RWPE2 (cell line): Measurements from ENCODE around the gene TGFBR3L.

Experiments
- ATAC-seq: fragments of 200-7000 bp; cut with Tn5 transposase; 3 replicates; pipeline ENCODE4 v1.9.1; 2021; ENCODE audit warnings: low read depth
- DNase-seq: peaks from one replicate; pipeline ENCODE4 v3.0.0-alpha.2; 2020; ENCODE audit warnings: low spot score
- H3K27ac ChIP-seq: fragments of 450-650 bp; 2 replicates; pipeline ENCODE4 v1.5.1; 2017; ENCODE audit warnings: mild to moderate bottlenecking; ENCODE audit not compliant: poor library complexity, severe bottlenecking
- H3K27me3 ChIP-seq: fragments of 250-450 bp; sonication (Bioruptor Pico); 2 replicates; pipeline ENCODE4 v1.5.1; 2021; ENCODE audit warnings: mild to moderate bottlenecking, moderate library complexity; ENCODE audit not compliant: insufficient read depth, poor library complexity, severe bottlenecking
- H3K36me3 ChIP-seq: fragments of 250-450 bp; sonication (Bioruptor Pico); 2 replicates; pipeline ENCODE4 v1.5.1; 2020; ENCODE audit warnings: low read depth, mild to moderate bottlenecking, moderate library complexity
- H3K4me1 ChIP-seq: fragments of 250-450 bp; sonication (Bioruptor Pico); 2 replicates; pipeline ENCODE4 v1.5.1; 2021; ENCODE audit warnings: mild to moderate bottlenecking, moderate library complexity; ENCODE audit not compliant: insufficient read depth, poor library complexity, severe bottlenecking
- H3K4me3 ChIP-seq: fragments of 250-450 bp; sonication (Bioruptor Pico); 2 replicates; pipeline ENCODE4 v1.5.1; 2021; ENCODE audit warnings: mild to moderate bottlenecking, moderate library complexity; ENCODE audit not compliant: severe bottlenecking
- H3K9me3 ChIP-seq: fragments of 250-450 bp; sonication (Bioruptor Pico); 2 replicates; pipeline ENCODE4 v1.5.1; 2021; ENCODE audit warnings: mild to moderate bottlenecking, moderate library complexity; ENCODE audit not compliant: severe bottlenecking
- CTCF ChIP-seq: fragments of 450-650 bp; IDR thresholded peaks from one replicate; pipeline ENCODE4 v1.5.1; 2017; ENCODE audit warnings: mild to moderate bottlenecking, moderate library complexity; ENCODE audit not compliant: poor library complexity, severe bottlenecking

TGFBR3L gene

GRCh38 chr19:7874076-7874896 is 40.3 kb upstream of the TGFBR3L start, which contains the start of gene PRR36:
PRR36 (minus strand) TSS chr19:7874390; CDS start chr19:7873689, 701 bp downstream.
- H3K36me3 ChIP-seq = no peaks in the 10 kb centered on the region
- DNase-seq (peak; percentile 63), ATAC-seq (no peak)
- peaks cover 3% of the 10 kb centered on the region for H3K4me1 ChIP-seq
- peak within 1 kb of the TSS; percentile 41 for H3K4me3 ChIP-seq
- TF ChIP-seq CTCF = no peak
- peaks cover 6% of the 10 kb centered on the region for H3K27me3 ChIP-seq
- no peaks in the 10 kb centered on the region for H3K9me3 ChIP-seq
- H3K27ac ChIP-seq = no peak within 1 kb of the TSS

DNA sequence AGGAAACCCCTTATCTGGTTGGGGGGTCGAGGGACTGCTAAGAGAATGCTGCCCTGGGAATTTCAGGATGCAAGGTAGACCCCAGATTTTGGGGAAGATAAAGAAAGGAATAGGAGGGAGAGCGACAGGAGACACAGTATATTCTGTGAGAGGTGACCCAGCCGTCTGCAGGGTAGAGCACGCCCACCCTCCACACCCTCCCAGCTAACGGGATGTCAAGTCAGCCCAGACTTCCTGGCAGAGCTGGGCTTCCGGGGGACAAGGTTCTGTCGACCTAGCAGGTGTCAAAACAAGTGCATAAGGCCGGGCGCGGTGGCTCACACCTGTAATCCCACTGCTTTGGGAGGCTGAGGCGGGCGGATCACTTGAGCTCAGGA is 39.7 kb upstream of the TGFBR3L start:
- H3K27me3 ChIP-seq = peaks cover 6% of the 10 kb centered on the region
- H3K4me3 ChIP-seq = peak overlapping the region; percentile 41
- H3K27ac ChIP-seq = no peak overlapping the region
- TF ChIP-seq CTCF = no peak
- H3K9me3 ChIP-seq = no peaks in the 10 kb centered on the region
- ATAC-seq (no peak), DNase-seq (no peak)
- H3K36me3 ChIP-seq = no peaks in the 10 kb centered on the region
- peaks cover 3% of the 10 kb centered on the region for H3K4me1 ChIP-seq

- Histone ChIP-seq H3K4me1 (no peaks in the 10 kb centered on the region), H3K9me3 (no peaks in the 10 kb centered on the region), H3K27ac (no peak overlapping the region), H3K27me3 (peaks cover 6% of the 10 kb centered on the region), H3K36me3 (no peaks in the 10 kb centered on the region), H3K4me3 (no peak overlapping the region)
- TF ChIP-seq CTCF = no peak
- ATAC-seq (no peak), DNase-seq (no peak)
Measured at GRCh38 chr19:7877249-7877836, 37.3 kb upstream of the TGFBR3L start.

DNA sequence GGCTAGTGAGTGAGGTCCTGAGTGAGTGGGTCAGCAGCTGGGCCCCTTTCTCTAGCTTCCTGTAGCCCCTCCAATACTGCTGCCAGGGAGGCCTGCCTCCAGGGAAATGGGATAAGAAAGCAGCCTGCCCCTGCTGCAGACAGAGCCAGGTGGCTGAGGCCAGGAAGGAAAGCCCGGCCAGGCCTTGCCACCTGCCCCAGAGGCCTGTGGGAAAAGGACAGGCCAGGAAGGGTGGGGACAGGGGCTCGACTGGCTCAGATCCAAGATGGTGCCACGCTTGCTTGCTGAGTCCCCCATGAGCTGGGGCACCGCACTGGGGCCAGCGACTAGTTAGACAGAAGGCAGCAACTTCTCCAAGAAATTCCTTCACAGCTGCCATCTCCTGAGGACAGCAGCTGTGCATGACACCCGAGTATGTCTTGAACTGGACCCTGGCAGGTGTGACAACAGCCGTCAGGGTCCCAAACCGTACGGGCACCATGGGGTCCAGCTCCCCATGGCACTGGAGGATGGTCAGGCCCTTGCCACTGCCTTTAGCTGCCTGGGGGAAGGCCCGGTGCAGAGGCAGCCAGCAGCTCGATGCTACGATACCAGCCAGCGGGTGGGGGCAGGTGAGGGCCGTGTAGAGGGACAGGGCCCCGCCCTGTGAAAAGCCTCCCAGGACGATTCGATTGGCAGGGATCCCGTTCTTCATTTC is 35.4 kb upstream of the TGFBR3L start:
- Histone ChIP-seq H3K36me3 (no peaks in the 10 kb centered on the region), H3K27me3 (peaks cover 6% of the 10 kb centered on the region), H3K9me3 (no peaks in the 10 kb centered on the region), H3K27ac (no peak overlapping the region), H3K4me3 (no peak overlapping the region), H3K4me1 (no peaks in the 10 kb centered on the region)
- TF ChIP-seq CTCF = no peak
- DNase-seq (no peak), ATAC-seq (no peak)
